Panc1 (cell line): Measurements from ENCODE around the gene RIMBP2.

Source experiments
- CTCF ChIP-seq: fragments of 450-650 bp; IDR thresholded peaks from 2 replicates; pipeline ENCODE4 v1.5.1; 2017; ENCODE audit warnings: mild to moderate bottlenecking
- POLR2AphosphoS5 ChIP-seq: IDR thresholded peaks from 2 replicates; pipeline ENCODE4 v1.6.1; 2012; ENCODE audit warnings: mild to moderate bottlenecking, low read depth, low read length, moderate library complexity
- SIN3A ChIP-seq: IDR thresholded peaks from 2 replicates; pipeline ENCODE4 v1.6.1; 2012; ENCODE audit warnings: low read depth, mild to moderate bottlenecking, low read length, moderate library complexity, borderline replicate concordance; ENCODE audit not compliant: insufficient read depth
- TCF7L2 ChIP-seq: IDR thresholded peaks from 2 replicates; pipeline ENCODE4 v1.6.1; 2011; ENCODE audit warnings: mild to moderate bottlenecking, low read depth, low read length, inconsistent platforms

- TF ChIP-seq CTCF (no peak), TCF7L2 (no peak), SIN3A (no peak), POLR2AphosphoS5 (no peak)
These were observed 12.2 kb downstream of the RIMBP2 start for GRCh38 chr12:130703733-130704375.
